ENCODE results near the gene ZBED2.

- TF ChIP-seq POLR2A (IDR thresholded peaks at IDR 0.05) = no peak
- TF ChIP-seq, protein P1, sequence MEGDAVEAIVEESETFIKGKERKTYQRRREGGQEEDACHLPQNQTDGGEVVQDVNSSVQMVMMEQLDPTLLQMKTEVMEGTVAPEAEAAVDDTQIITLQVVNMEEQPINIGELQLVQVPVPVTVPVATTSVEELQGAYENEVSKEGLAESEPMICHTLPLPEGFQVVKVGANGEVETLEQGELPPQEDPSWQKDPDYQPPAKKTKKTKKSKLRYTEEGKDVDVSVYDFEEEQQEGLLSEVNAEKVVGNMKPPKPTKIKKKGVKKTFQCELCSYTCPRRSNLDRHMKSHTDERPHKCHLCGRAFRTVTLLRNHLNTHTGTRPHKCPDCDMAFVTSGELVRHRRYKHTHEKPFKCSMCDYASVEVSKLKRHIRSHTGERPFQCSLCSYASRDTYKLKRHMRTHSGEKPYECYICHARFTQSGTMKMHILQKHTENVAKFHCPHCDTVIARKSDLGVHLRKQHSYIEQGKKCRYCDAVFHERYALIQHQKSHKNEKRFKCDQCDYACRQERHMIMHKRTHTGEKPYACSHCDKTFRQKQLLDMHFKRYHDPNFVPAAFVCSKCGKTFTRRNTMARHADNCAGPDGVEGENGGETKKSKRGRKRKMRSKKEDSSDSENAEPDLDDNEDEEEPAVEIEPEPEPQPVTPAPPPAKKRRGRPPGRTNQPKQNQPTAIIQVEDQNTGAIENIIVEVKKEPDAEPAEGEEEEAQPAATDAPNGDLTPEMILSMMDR (IDR thresholded peaks at IDR 0.05 in 4 of 5, conservative IDR thresholded peaks at IDR 0.05 in 1 of 5) = no peak
Measured at GRCh38 chr3:111635403-111635802, 40.3 kb upstream of the ZBED2 start.
